Mucosa of descending colon (tissue), 3 donors: ENCODE results near the gene F5. TPM values are rescaled to one million over a fixed set of nuclear protein-coding genes. Genes with fewer than 3 reads are reported as not detected.

Source experiments
- ATAC-seq: fragments of 200-7000 bp; cut with Tn5 transposase; one replicate; pipeline ENCODE4 v1.9.1; 2020; ENCODE audit warnings: mild to moderate bottlenecking, moderate library complexity
- DNase-seq, 3 donors: peaks; one replicate each; pipeline ENCODE4 v3.0.0-alpha.2; 2020
- H3K36me3 ChIP-seq: fragments of 200-600 bp; one replicate; pipeline ENCODE4 v1.8.0; 2021; ENCODE audit warnings: low read depth, mild to moderate bottlenecking
- H3K4me1 ChIP-seq: fragments of 200-600 bp; one replicate; pipeline ENCODE4 v1.8.0; 2021; ENCODE audit warnings: low read depth, mild to moderate bottlenecking
- H3K4me3 ChIP-seq: fragments of 200-600 bp; one replicate; pipeline ENCODE4 v1.8.0; 2021; ENCODE audit warnings: mild to moderate bottlenecking
- H3K9me3 ChIP-seq: fragments of 200-600 bp; one replicate; pipeline ENCODE4 v1.8.0; 2021; ENCODE audit warnings: mild to moderate bottlenecking
- CTCF ChIP-seq: fragments of 200-600 bp; IDR thresholded peaks from one replicate; pipeline ENCODE4 v1.8.0; 2022; ENCODE audit warnings: antibody characterized with exemption, mild to moderate bottlenecking
- intact Hi-C, 2 donors: fragments of 100-400 bp; cut with DNase I in 1 of 2; cut with micrococcal nuclease in 1 of 2; formaldehyde crosslinking; loops; one replicate each; pipeline versions ENCODE4 v1.11.0 to v1.11.1; 2022; cut with DNase I, micrococcal nuclease
- total RNA-seq, 3 donors: library from RNA; stranded (reverse); fragmentation: NEBNext Ultra II Directional in 2 of 3; extraction: Animal tissue kit (Norgen Biotek cat#: 25700) in 2 of 3; gene quantifications; one replicate each; pipeline versions ENCODE4 v1.2.1 to v1.2.4, GENCODE V29; 2021 to 2023
- donor health status: DM: no; HTN: no; CAD: no; lungs with moderate emphysema.
- donor health status: DM: no; HTN: no; CAD: no.
- donor health status: DM: no; HTN: yes; CAD: no.

F5 gene
- total RNA-seq, 3 donors from 2014 or later, result 0.44 to 2.5 (median 0.69) TPM

- ATAC-seq (no peak), DNase-seq (no peak)
- intact Hi-C loops, result no loop called here
- no peak for TF ChIP-seq CTCF
- peak overlapping the region; percentile 80 for H3K4me3 ChIP-seq
- H3K36me3 ChIP-seq, result no peaks in the 10 kb centered on the region
- H3K9me3 ChIP-seq, result no peaks in the 10 kb centered on the region
- H3K4me1 ChIP-seq, result peaks cover 25% of the 10 kb centered on the region
Observed at GRCh38 chr1:169486281-169487051, 99.8 kb downstream of the F5 start.

GRCh38 chr1:169485431-169486280 is 100.6 kb downstream of the F5 start, which contains the start of gene SLC19A2:
SLC19A2 (minus strand) TSS chr1:169485944; CDS start chr1:169485766, 178 bp downstream.
- ATAC-seq (peak; percentile 97), DNase-seq (peak; percentile 99 to 100 (median 99))
- no peak for TF ChIP-seq CTCF
- peak within 1 kb of the TSS; percentile 80 for H3K4me3 ChIP-seq
- intact Hi-C loops, result no loop called here
- no peaks in the 10 kb centered on the region for H3K9me3 ChIP-seq
- H3K4me1 ChIP-seq, result peaks cover 25% of the 10 kb centered on the region
- no peaks in the 10 kb centered on the region for H3K36me3 ChIP-seq

- H3K4me1 ChIP-seq, result peaks cover 25% of the 10 kb centered on the region
- H3K9me3 ChIP-seq, result no peaks in the 10 kb centered on the region
- intact Hi-C loops, result no loop called here
- H3K36me3 ChIP-seq, result no peaks in the 10 kb centered on the region
- H3K4me3 ChIP-seq, result peak overlapping the region; percentile 80
- ATAC-seq (peak; percentile 62), DNase-seq (peak in 2 of 3 donors; percentile 62 to 67)
- no peak for TF ChIP-seq CTCF
Observed at GRCh38 chr1:169484683-169485430, 101.4 kb downstream of the F5 start.

- peaks cover 25% of the 10 kb centered on the region for H3K4me1 ChIP-seq
- no peaks in the 10 kb centered on the region for H3K36me3 ChIP-seq
- TF ChIP-seq CTCF, result no peak
- ATAC-seq (no peak), DNase-seq (no peak)
- H3K9me3 ChIP-seq, result no peaks in the 10 kb centered on the region
- H3K4me3 ChIP-seq, result no peak overlapping the region
- intact Hi-C loops, result no loop called here
Observed at GRCh38 chr1:169484101-169484500, 102.2 kb downstream of the F5 start.

- Histone ChIP-seq H3K4me1 (peaks cover 25% of the 10 kb centered on the region), H3K36me3 (no peaks in the 10 kb centered on the region), H3K4me3 (no peak overlapping the region), H3K9me3 (no peaks in the 10 kb centered on the region)
- DNase-seq, result peak in 1 of 3 donors; percentile 36
- intact Hi-C loops, result no loop called here
- no peak for TF ChIP-seq CTCF
- no peak for ATAC-seq
Observed at GRCh38 chr1:169483500-169483966, 102.7 kb downstream of the F5 start.
